Neural crest cell (in vitro differentiated cells): Measurements from ENCODE around the gene IRX4. TPM values are rescaled to one million over a fixed set of nuclear protein-coding genes. Genes with fewer than 3 reads are reported as not detected.

Experiments
- DNase-seq: peaks from one replicate; pipeline ENCODE4 v3.0.0; 2021; ENCODE audit warnings: low read depth, mixed read lengths, low spot score
- H3K27ac Mint-ChIP-seq: one replicate; pipeline ENCODE4 v1.8.0; 2021; ENCODE audit warnings: mild to moderate bottlenecking, mixed read lengths; ENCODE audit not compliant: unreplicated experiment
- H3K27me3 Mint-ChIP-seq: 2 replicates; pipeline ENCODE4 v1.8.0; 2021; ENCODE audit warnings: low read depth, mild to moderate bottlenecking, mixed read lengths
- H3K36me3 Mint-ChIP-seq: 2 replicates; pipeline ENCODE4 v1.8.0; 2021; ENCODE audit warnings: low read depth, mild to moderate bottlenecking, mixed read lengths
- H3K4me1 Mint-ChIP-seq: 2 replicates; pipeline ENCODE4 v1.8.0; 2021; ENCODE audit warnings: mixed read lengths
- H3K4me3 Mint-ChIP-seq: one replicate; pipeline ENCODE4 v1.8.0; 2021; ENCODE audit warnings: mild to moderate bottlenecking, mixed read lengths
- H3K9me3 Mint-ChIP-seq: 2 replicates; pipeline ENCODE4 v1.8.0; 2021; ENCODE audit warnings: mixed read lengths
- CTCF ChIP-seq: fragments of 200-600 bp; sonication (generic); conservative IDR thresholded peaks from 2 replicates; pipeline ENCODE4 v1.5.0; 2021; ENCODE audit warnings: antibody characterized with exemption, mild to moderate bottlenecking
- total RNA-seq: library from RNA; stranded (reverse); gene quantifications from 2 replicates; pipeline ENCODE4 v1.2.1, GENCODE V29; 2021

Gene IRX4
- total RNA-seq, 1 donor from 2014 or later: 0.28 TPM

GRCh38 chr5:1835431-1835830 lies 47.3 kb downstream of the IRX4 start:
- H3K4me1 Mint-ChIP-seq: peaks cover 21% of the 10 kb centered on the region
- no peaks in the 10 kb centered on the region for H3K9me3 Mint-ChIP-seq
- TF ChIP-seq CTCF: no peak
- DNase-seq: no peak
- H3K27ac Mint-ChIP-seq: no peak overlapping the region
- H3K27me3 Mint-ChIP-seq: peaks cover 6% of the 10 kb centered on the region
- no peak overlapping the region for H3K4me3 Mint-ChIP-seq
- peaks cover 3% of the 10 kb centered on the region for H3K36me3 Mint-ChIP-seq

GRCh38 chr5:1834721-1835429 lies 47.9 kb downstream of the IRX4 start:
- Mint-ChIP-seq H3K36me3 (peaks cover 3% of the 10 kb centered on the region), H3K4me3 (no peak overlapping the region), H3K27ac (no peak overlapping the region), H3K27me3 (peaks cover 6% of the 10 kb centered on the region), H3K4me1 (peaks cover 21% of the 10 kb centered on the region), H3K9me3 (no peaks in the 10 kb centered on the region)
- TF ChIP-seq CTCF: no peak
- DNase-seq: no peak

GRCh38 chr5:1834022-1834551 lies 48.6 kb downstream of the IRX4 start:
- DNase-seq: no peak
- H3K27ac Mint-ChIP-seq: no peak overlapping the region
- peaks cover 3% of the 10 kb centered on the region for H3K36me3 Mint-ChIP-seq
- no peaks in the 10 kb centered on the region for H3K9me3 Mint-ChIP-seq
- H3K4me3 Mint-ChIP-seq: no peak overlapping the region
- H3K27me3 Mint-ChIP-seq: peaks cover 6% of the 10 kb centered on the region
- H3K4me1 Mint-ChIP-seq: peaks cover 21% of the 10 kb centered on the region
- no peak for TF ChIP-seq CTCF

- H3K9me3 Mint-ChIP-seq: no peaks in the 10 kb centered on the region
Observed at GRCh38 chr5:1833264-1834021, 49.3 kb downstream of the IRX4 start.

More at GRCh38 chr5:1833264-1834021, 49.3 kb downstream of the IRX4 start:
- DNase-seq: no peak
- peaks cover 6% of the 10 kb centered on the region for H3K27me3 Mint-ChIP-seq
- H3K27ac Mint-ChIP-seq: no peak overlapping the region
- H3K4me3 Mint-ChIP-seq: no peak overlapping the region
- TF ChIP-seq CTCF: no peak
- peaks cover 21% of the 10 kb centered on the region for H3K4me1 Mint-ChIP-seq
- H3K36me3 Mint-ChIP-seq: peaks cover 3% of the 10 kb centered on the region
